ENCODE data around the gene TMEM80.
"Not testable (repeated sequence)": the region's sequence is repeated elsewhere in the genome, so short reads cannot be mapped to it uniquely, and the experiment has no call there.

The TMEM80 gene

DNA sequence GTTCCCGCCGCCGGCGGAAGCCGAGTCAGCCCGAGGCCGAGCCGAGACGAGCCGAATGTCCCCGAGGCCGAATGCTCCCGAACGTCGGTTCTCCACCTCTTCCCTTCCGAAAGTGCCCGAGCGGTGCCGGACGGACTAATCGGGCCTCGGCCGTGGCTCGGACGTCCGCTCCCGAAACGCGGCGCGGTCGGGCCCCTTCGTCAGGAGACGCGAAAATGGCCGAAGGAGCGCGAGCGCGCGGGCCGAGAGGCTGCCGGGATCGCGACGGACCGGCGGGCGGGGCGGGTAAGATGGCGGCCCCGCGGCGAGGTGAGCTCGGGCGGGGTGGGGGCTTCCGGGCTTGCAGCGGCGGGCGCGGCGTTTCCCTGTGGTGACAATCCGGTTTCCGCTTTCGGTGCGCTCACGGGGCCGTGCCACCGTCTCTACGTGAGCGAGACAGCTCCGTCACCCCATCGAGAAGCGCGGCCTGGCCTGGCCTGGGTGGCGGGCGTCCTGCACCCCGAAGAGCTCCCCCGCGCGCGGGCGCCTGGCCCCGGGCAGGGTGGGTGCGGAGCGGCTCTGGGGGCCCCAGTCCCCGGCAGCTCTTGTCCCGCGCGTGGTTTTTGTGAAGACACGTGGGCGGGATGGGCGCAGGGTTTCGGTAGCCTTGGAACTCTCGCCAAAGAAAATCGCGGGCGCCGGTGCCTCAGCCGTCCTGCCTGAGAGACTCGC is at the start of gene TMEM80:
Gene TMEM80 (plus strand): TSS at position 279 of the 711 bp plus-strand sequence. CDS start 12 bp downstream, at position 291.
- DNase-seq = peak; percentile 97 to 98

- no peak for DNase-seq
Measured at GRCh38 chr11:646214-646613, 49.4 kb upstream of the TMEM80 start.

DNA sequence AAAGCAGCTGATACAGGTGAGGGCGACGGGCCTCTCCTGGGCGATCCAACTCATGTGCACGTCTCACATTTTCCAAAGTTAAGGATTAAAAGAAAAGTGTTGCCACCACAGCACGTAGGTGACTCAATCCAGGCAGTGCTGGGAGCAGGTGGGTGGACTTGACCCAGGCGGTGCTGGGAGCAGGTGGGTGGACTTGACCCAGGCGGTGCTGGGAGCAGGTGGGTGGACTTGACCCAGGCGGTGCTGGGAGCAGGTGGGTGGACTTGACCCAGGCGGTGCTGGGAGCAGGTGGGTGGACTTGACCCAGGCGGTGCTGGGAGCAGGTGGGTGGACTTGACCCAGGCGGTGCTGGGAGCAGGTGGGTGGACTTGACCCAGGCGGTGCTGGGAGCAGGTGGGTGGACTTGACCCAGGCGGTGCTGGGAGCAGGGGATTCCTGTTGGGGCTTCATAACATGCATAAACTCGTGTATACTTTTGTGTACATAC is 47.9 kb upstream of the TMEM80 start:
- DNase-seq = not testable (repeated sequence)

DNA sequence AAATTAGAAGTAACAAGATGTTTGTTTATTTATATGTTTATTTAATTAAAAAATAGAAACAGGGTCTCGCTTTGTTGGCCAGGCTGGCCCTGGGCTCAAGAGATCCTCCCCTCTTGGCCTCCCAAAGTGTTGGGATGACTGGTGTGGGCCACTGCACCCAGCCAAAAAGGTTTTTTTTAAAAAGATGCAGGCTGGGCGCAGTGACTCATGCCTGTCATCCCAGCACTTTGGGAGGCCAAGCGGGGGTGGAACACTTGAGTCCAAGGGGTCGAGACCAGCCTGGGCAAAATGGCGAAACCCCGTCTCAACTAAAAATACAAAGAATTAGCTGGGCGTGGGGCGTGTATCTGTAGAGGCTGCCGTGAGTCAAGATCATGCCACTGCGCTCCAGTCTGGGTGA is 45.1 kb upstream of the TMEM80 start:
- no peak for DNase-seq

- not testable (repeated sequence) for DNase-seq
Measured at GRCh38 chr11:653136-653535, 42.5 kb upstream of the TMEM80 start.

DNA sequence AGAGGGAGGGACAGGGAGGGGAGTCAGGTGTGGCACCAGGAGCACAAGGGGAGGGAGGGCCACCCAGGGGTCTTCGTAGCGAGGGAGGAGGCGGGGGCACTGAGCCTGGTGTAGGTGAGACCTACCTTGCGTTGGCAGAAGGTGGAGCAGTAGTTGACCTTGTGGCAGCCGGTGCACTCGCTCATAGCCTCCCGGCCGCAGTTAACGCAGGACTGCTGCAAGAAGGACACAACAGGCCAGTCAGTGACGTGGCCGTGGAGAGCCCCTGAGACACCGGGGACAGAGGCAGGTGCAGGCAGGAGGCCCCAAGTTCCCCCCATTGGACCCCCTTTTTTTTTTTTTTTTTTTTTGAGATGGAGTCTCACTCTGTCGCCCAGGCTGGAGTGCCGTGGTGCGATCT is 41.8 kb upstream of the TMEM80 start:
- no peak for DNase-seq

DNA sequence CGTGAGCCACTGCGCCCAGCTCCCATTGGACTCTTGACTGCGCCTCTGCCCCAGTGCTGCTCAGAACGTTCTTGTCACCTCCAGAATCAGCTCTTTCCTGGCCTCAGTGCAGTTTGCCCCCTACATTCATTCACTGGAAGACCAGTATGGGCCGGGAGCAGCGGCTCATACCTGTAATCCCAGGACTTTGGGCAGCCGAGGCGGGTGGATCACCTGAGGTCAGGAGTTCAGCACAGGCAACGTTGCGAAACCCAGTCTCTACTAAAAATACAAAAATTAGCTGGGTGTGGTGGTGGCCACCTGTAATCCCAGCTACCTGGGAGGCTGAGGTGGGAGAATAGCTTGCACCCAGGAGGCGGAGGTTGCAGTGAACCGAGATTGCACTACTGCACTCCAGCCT is 41.2 kb upstream of the TMEM80 start:
- not testable (repeated sequence) for DNase-seq

DNA sequence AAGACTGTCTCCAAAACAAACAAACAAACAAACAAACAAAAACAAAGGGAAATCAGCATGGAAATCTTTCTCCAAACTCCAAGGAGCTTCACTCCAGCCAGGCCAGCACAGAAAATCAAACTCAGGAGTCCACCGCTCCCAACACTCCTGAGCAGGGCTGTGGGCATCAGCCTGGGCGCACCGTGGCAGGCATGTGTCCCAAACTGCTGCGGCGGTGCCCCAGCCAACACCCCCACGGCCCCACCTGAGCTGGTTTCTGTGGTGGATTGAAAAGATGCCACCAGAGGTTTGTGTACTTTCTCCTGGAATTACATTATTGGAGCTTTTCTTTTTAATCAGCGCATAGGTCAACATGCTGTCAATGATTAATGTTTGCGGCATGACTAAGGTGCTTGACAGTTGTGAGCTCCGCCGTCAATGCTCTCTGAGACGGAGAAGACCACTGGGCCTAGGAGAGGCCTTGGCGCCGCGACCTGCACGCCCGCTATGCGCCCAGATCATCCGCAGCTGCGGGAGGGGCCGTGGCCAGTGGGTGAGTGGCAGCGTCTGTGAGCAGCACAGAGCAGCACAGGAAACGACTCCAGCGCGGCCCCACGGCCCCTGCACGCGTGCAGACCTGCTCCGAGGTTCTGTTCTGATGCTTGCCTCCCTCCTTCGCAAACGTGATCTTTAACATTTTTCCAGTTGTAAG is 40.4 kb upstream of the TMEM80 start:
- DNase-seq = no peak

DNA sequence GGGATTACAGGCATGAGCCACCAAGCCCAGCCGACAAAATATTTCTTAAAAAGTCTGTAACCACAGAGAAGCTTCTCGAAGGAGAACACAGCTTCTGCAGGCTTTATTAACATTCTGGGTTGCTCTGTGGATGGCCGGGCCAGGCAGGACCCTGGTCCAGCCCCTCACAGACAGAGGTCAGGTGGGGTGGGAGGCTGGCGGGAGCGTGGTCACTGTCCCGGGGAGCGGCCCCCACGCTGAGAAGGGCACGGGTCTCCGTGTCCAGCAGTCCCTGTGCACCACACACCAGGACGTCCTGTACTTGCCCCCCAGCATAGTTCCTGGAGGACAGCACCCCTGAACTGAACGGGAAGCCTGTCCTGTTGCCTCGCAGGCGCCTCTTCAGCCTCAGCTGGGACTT is 39.2 kb upstream of the TMEM80 start:
- no peak for DNase-seq

- no peak for DNase-seq
Measured at GRCh38 chr11:656866-657265, 38.8 kb upstream of the TMEM80 start.

DNA sequence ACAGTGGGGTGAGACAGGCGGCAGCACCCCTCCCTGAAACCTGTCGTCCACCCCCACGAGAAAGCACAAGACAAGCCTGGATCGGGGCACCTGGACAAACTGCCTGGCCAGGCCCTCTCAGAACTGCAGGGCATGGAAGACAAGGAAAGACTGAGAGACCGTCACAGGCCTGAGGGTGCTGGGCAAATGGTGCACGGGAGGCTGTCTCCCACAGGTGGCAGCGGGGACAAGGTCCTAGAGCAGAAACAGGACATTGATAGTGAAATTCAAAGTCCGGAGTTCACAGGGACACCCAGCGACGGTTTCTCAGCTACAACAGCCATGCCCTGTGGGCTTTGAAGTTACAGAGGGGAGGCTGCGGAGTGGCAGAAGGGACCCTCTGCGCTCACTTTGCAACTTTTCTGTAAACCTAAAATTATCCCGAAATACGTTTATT is 37.9 kb upstream of the TMEM80 start:
- no peak for DNase-seq

- DNase-seq = no peak
Measured at GRCh38 chr11:659532-660085, 36.0 kb upstream of the TMEM80 start.

- DNase-seq = no peak
Measured at GRCh38 chr11:660281-660680, 35.3 kb upstream of the TMEM80 start.

DNA sequence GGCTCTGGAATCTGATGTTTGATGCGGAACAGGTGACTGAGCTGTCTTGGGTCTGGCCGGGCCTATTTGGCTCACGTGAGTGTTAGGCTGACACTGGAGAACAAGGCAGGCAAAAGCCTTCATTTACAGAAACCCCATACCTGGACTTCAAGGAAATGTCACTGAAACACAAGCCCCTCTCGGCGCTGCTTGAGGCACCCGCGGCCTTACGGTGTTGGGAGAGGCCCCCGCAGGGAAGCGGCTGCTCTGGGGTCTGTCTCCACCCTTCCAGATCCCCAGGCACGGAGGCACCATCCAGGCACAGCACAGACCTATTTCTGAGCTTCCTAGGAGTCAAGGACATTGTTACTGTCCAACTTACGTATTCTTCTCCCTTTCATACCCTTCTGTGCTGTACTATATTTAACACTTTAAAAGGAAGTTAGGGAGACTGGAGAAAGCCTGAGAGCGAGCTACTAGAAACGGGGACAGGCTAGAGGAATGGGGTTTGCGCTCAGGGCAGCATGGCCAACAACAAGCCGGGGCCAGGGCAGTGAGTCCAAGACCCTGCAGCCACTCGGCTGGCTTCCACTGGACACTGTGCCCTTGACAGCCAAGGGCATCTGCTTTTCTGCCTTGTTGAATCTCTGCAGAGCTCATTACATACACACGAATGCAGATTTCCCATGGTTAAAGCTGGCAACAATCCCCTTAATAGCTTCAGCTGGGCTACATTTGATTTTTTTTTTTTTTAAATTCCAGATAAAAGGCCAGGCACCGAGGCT is 34.8 kb upstream of the TMEM80 start:
- no peak for DNase-seq

GRCh38 chr11:662689-663274 is 32.8 kb upstream of the TMEM80 start:
- DNase-seq = peak in 1 of 2 experiments; percentile 10

DNA sequence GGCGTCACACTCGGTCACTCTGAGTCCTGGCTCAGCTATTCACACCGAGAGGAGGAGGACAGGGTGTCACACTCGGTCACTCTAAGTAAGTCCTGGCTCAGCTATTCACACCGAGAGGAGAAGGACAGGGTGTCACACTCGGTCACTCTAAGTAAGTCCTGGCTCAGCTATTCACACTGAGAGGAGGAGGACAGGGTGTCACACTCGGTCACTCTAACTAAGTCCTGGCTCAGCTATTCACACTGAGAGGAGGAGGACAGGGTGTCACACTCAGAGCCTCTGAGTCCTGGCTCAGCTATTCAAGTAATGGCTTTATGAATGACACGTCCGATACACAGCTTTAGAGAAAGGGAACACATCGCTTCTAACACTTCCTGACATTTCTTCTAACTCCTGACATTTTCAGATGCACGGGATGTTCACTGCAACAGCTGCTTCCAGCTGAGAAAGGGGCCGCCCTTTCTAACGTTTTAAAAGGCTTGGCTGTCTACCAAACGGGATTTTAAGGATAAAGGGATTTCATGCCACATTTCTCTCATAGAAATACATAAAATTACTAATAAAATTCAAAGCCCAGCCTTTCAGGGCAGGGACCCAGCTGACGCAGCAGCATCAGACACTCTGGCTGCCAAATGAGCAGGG is 30.4 kb upstream of the TMEM80 start:
- DNase-seq = no peak

DNA sequence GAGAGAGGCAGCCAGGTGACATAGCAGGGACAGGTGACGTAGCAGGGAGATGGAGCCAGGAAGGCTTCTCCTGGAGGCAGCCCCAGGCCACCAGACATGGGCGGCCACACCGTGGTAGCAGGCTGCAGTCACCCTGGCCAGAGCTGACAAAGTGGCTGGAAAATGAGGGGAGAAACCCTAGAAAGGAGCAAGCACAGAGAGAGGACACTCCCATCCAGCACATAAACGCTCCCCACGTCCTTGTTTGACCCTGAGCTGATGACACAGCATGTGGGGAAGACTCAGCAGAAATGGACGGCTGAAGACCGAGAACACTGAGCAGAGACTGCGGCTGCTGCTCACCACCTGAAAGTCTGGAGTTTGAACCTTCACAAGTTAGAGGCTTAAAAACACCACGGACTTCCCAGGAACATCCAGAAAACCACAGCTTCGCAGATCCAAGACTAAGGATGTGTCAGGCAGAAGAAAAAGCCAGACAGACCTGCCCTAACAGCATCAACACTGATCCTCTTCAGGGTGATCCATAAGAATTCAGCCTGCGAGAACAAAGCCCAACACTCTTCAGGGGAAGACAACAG is 29.8 kb upstream of the TMEM80 start:
- no peak for DNase-seq

- no peak for DNase-seq
Measured at GRCh38 chr11:673866-674265, 21.8 kb upstream of the TMEM80 start.

DNA sequence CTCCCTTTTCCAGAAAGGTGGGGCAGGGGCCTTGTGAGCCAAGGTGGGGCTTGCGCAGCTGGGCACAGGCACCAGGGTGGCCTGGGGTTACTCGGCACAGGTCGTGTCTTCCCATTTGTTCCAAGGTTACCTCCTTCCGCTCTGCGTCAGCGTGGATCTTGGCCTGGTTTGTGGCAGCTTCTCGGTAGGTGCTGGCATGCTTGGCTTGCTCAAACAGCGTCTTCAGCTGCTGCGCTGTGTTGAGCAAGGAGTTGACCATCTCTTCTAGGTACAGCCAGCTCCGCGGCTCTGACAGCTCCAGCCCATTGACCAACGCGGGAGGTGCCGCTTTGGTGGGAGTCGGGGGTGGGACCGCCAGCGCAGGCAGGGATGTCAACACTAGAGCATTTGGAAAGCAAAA is 21.2 kb upstream of the TMEM80 start:
- no peak for DNase-seq

GRCh38 chr11:678297-678696 is 17.3 kb upstream of the TMEM80 start:
- DNase-seq = no peak

DNA sequence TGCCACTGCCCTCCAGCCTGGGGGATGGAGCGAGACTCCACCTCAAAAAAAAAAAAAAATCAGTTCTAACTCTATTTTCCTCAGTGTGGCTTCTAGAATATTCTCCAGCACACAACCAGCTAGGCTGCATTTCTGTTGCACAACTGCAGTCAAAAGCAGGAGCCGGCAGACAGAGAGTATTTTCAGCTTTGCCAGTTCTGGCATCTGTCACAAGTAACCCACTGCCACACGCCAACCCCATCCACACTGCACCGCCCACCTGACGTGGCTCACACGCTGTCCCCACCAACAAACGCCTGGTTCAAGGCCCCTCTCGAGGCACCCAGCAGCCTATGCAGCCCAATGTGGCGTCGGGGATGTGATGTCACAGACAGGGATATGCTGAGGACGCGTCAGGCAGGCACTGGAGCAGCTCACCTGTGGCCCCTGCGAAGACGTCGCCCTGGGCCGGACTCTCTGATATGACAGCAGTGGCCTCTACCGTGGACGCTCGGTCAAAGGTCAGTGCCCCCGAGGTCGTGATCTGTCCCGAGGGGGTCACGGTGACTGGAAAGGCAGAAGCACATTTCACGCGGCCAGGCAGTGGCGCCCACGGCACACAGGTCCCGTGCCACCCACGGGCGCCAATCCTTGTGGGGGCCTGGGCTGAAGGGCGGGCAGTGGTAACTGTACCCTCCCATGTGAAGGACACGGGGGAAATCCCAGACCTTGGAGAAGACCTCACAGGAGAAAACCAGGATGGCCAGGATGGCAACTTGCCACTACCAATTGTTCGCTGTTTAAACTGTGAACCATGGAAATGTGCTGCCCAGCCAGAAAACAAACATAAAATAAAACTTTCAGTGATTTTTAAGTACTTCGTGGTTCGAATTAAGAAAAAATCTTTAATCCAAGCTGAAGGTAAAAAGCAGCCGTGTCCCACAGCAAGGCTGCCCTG is 16.1 kb upstream of the TMEM80 start:
- DNase-seq = no peak
